HCT116 (cell line): ENCODE results near the gene LRP1B. TPM values are rescaled to one million over a fixed set of nuclear protein-coding genes. Genes with fewer than 3 reads are reported as not detected.

Experiments
- ATAC-seq: fragments of 200-7000 bp; cut with Tn5 transposase; 2 replicates; pipeline ENCODE4 v1.9.1; 2020; ENCODE audit warnings: mild to moderate bottlenecking, moderate library complexity
- BruUV-seq: library from RNA; stranded (reverse); fragments of 400-500 nt; replicated peaks from 2 replicates; lab custom pipeline; 2021; lab: Mats Ljungman, UMichigan
- CTCF ChIA-PET: fragments of 300-600 bp; sonication (Branson Sonifier 250); formaldehyde crosslinking; loops from one replicate; lab custom pipeline; 2021; ENCODE audit warnings: antibody characterized with exemption; lab: Charles Lee
- POLR2A ChIA-PET: fragments of 300-600, 350-600 bp; sonication (Branson Sonifier 250); formaldehyde crosslinking; loops from one replicate; lab custom pipeline; 2021; ENCODE audit warnings: antibody characterized with exemption; lab: Charles Lee
- RAD21 ChIA-PET, 2 experiments: fragments of 300-600 bp; sonication (Branson Sonifier 250); formaldehyde crosslinking; loops; one replicate each; lab custom pipeline; 2023; ENCODE audit warnings: low total read pairs in 2 of 2; ENCODE audit not compliant: uncharacterized antibody in 2 of 2, unreplicated experiment in 2 of 2, low non-redundant PET in 1 of 2; lab: Charles Lee
- DNase-seq: peaks from one replicate; pipeline ENCODE4 v3.0.0-alpha.2; 2010; ENCODE audit warnings: low read depth, low spot score
- H2AFZ ChIP-seq: fragments of 200-600 bp; shearing (Covaris generic), sonication (generic); 2 replicates; pipeline ENCODE4 v1.6.1; 2017; ENCODE audit warnings: low read depth, mixed run types, mixed read lengths, antibody characterized with exemption, low read length; ENCODE audit not compliant: poor library complexity, severe bottlenecking
- H3K27ac ChIP-seq: 2 replicates; pipeline ENCODE4 v1.5.1; 2012; ENCODE audit warnings: low read depth, low read length
- H3K27me3 ChIP-seq: fragments of 200-600 bp; sonication (generic); 2 replicates; pipeline ENCODE4 v1.6.1; 2016; ENCODE audit warnings: mixed run types, low read length, mixed read lengths; ENCODE audit not compliant: insufficient read depth
- H3K36me3 ChIP-seq, 2 experiments: fragments of 200-500 bp in 1 of 2; fragments of 200-600 bp in 1 of 2; sonication (Bioruptor generic) in 1 of 2; sonication (generic) in 1 of 2; 2 replicates each; pipeline versions ENCODE4 v1.5.1 to v1.6.1; 2014 to 2016; ENCODE audit warnings: low read length in 2 of 2, inconsistent platforms in 1 of 2, mixed read lengths in 1 of 2, mixed run types in 1 of 2; ENCODE audit not compliant: insufficient read depth in 2 of 2, control insufficient read depth in 1 of 2
- H3K4me1 ChIP-seq, 2 experiments: fragments of 200-600 bp in 1 of 2; sonication (generic) in 1 of 2; 2 replicates each; pipeline versions ENCODE4 v1.5.1 to v1.6.1; 2012 to 2017; ENCODE audit warnings: low read length in 2 of 2, inconsistent platforms in 1 of 2, mild to moderate bottlenecking in 1 of 2, mixed read lengths in 1 of 2, mixed run types in 1 of 2, moderate library complexity in 1 of 2; ENCODE audit not compliant: insufficient read depth in 2 of 2, control insufficient read depth in 1 of 2
- H3K4me2 ChIP-seq: fragments of 200-600 bp; sonication (generic); 2 replicates; pipeline ENCODE4 v1.6.1; 2017; ENCODE audit warnings: mixed run types, low read length, mixed read lengths
- H3K4me3 ChIP-seq, 2 experiments: fragments of 200-600 bp in 1 of 2; sonication (generic) in 1 of 2; replicated peaks in 1 of 2; 2 replicates each; pipeline ENCODE4 v1.5.1; 2011 to 2016; ENCODE audit warnings: low read length in 2 of 2, control low read depth in 1 of 2, low read depth in 1 of 2, mild to moderate bottlenecking in 1 of 2, mixed read lengths in 1 of 2, mixed run types in 1 of 2
- H3K79me2 ChIP-seq: fragments of 200-600 bp; sonication (generic); 2 replicates; pipeline ENCODE4 v1.6.1; 2017; ENCODE audit warnings: mild to moderate bottlenecking, mixed run types, low read length, moderate library complexity, mixed read lengths; ENCODE audit not compliant: insufficient read depth
- H3K9ac ChIP-seq: fragments of 200-600 bp; sonication (generic); 2 replicates; pipeline ENCODE4 v1.6.1; 2016; ENCODE audit warnings: low read length, mixed read lengths
- H3K9me2 ChIP-seq: fragments of 200-600 bp; sonication (generic), shearing (Covaris generic); 2 replicates; pipeline ENCODE4 v1.6.1; 2017; ENCODE audit warnings: mixed run types, mild to moderate bottlenecking, moderate library complexity; ENCODE audit not compliant: insufficient read depth
- H3K9me3 ChIP-seq, 2 experiments: fragments of 200-500 bp in 1 of 2; fragments of 200-600 bp in 1 of 2; sonication (Bioruptor generic) in 1 of 2; sonication (generic) in 1 of 2; 2 replicates each; pipeline ENCODE4 v1.6.1; 2014 to 2017; ENCODE audit warnings: low read length in 2 of 2, mixed read lengths in 2 of 2, inconsistent platforms in 1 of 2, low read depth in 1 of 2, mild to moderate bottlenecking in 1 of 2, mixed run types in 1 of 2, moderate library complexity in 1 of 2; ENCODE audit not compliant: control insufficient read depth in 1 of 2, insufficient read depth in 1 of 2
- H4K20me1 ChIP-seq: fragments of 200-600 bp; sonication (generic), shearing (Covaris generic); 2 replicates; pipeline ENCODE4 v1.6.1; 2017; ENCODE audit warnings: mixed run types, mild to moderate bottlenecking, moderate library complexity; ENCODE audit not compliant: insufficient read depth
- ATF3 ChIP-seq: IDR thresholded peaks from 2 replicates; pipeline ENCODE4 v1.6.1; 2012
- CBX3 ChIP-seq: IDR thresholded peaks from 2 replicates; pipeline ENCODE4 v1.6.1; 2012; ENCODE audit warnings: low read depth
- CEBPB ChIP-seq: IDR thresholded peaks from 2 replicates; pipeline ENCODE4 v1.6.1; 2012; ENCODE audit warnings: low read depth
- CTCF ChIP-seq, 3 experiments: fragments of 200-600 bp in 1 of 3; sonication (generic) in 1 of 3; IDR thresholded peaks in 2 of 3; conservative IDR thresholded peaks in 1 of 3; 2 replicates each; pipeline ENCODE4 v1.5.1; 2012 to 2017; ENCODE audit warnings: low read depth in 2 of 3, low read length in 2 of 3, antibody characterized with exemption in 1 of 3, borderline replicate concordance in 1 of 3, control low read depth in 1 of 3, mild to moderate bottlenecking in 1 of 3, mixed read lengths in 1 of 3, mixed run types in 1 of 3, moderate library complexity in 1 of 3; ENCODE audit not compliant: insufficient read depth in 1 of 3
- EGR1 ChIP-seq: IDR thresholded peaks from 2 replicates; pipeline ENCODE4 v1.6.1; 2012; ENCODE audit warnings: low read depth
- ELF1 ChIP-seq: IDR thresholded peaks from 2 replicates; pipeline ENCODE4 v1.6.1; 2012; ENCODE audit warnings: low read depth, borderline replicate concordance
- EZH2phosphoT487 ChIP-seq: fragments of 200-600 bp; IDR thresholded peaks from 2 replicates; pipeline ENCODE4 v1.6.1; 2018; ENCODE audit warnings: antibody characterized with exemption, borderline replicate concordance
- FOSL1 ChIP-seq: IDR thresholded peaks from 2 replicates; pipeline ENCODE4 v1.6.1; 2012; ENCODE audit warnings: low read depth
- POLR2AphosphoS5 ChIP-seq: IDR thresholded peaks from 2 replicates; pipeline ENCODE4 v1.6.1; 2011; ENCODE audit warnings: mild to moderate bottlenecking, low read depth, low read length, moderate library complexity
- SP1 ChIP-seq: IDR thresholded peaks from 2 replicates; pipeline ENCODE4 v1.6.1; 2012; ENCODE audit warnings: low read depth
- SRF ChIP-seq: IDR thresholded peaks from 2 replicates; pipeline ENCODE4 v1.6.1; 2012; ENCODE audit warnings: low read depth
- YY1 ChIP-seq: IDR thresholded peaks from 2 replicates; pipeline ENCODE4 v1.6.1; 2011; ENCODE audit warnings: low read length, low read depth, moderate library complexity, mild to moderate bottlenecking; ENCODE audit not compliant: insufficient replicate concordance; ENCODE audit errors: extremely low read depth
- ZBTB33 ChIP-seq: IDR thresholded peaks from 2 replicates; pipeline ENCODE4 v1.6.1; 2011; ENCODE audit warnings: mild to moderate bottlenecking, low read length, moderate library complexity; ENCODE audit not compliant: insufficient replicate concordance; ENCODE audit errors: extremely low read depth
- ZFX ChIP-seq: fragments of 450-650 bp; IDR thresholded peaks from 2 replicates; pipeline ENCODE4 v1.6.1; 2017
- intact Hi-C: fragments of 100-400 bp; cut with micrococcal nuclease; formaldehyde crosslinking; loops from 2 replicates; pipeline ENCODE4 v1.10.0; 2022
- total RNA-seq: library from RNA; stranded (reverse); gene quantifications from one replicate; pipeline ENCODE4 v1.2.1, GENCODE V29; 2021; ENCODE audit not compliant: unreplicated experiment

LRP1B gene
- total RNA-seq, 1 experiment from 2014 or later, result 0.34 TPM

- no peak for TF ChIP-seq ZBTB33
- no peak for TF ChIP-seq FOSL1
- TF ChIP-seq POLR2AphosphoS5, result no peak
These were observed 478.5 kb downstream of the LRP1B start (continued) for GRCh38 chr2:141652308-141652707.

GRCh38 chr2:141647353-141647752 is 483.5 kb downstream of the LRP1B start:
- Histone ChIP-seq H4K20me1 (no peaks in the 10 kb centered on the region), H3K4me3 (no peak overlapping the region), H2AFZ (no peak overlapping the region), H3K4me2 (no peak overlapping the region), H3K4me1 (no peaks in the 10 kb centered on the region), H3K27ac (no peak overlapping the region), H3K9me2 (no peaks in the 10 kb centered on the region), H3K27me3 (no peaks in the 10 kb centered on the region), H3K9ac (no peak overlapping the region), H3K36me3 (no peaks in the 10 kb centered on the region), H3K79me2 (no peaks in the 10 kb centered on the region), H3K9me3 (no peaks in the 10 kb centered on the region)
- RAD21 ChIA-PET, result no interaction called here
- CTCF ChIA-PET, result no interaction called here
- no peak for DNase-seq
- POLR2A ChIA-PET, result no interaction called here
- TF ChIP-seq ATF3, result no peak
- no peak for TF ChIP-seq YY1
- no peak for TF ChIP-seq FOSL1
- no peak for TF ChIP-seq EZH2phosphoT487
- no peak for TF ChIP-seq ELF1
- TF ChIP-seq EGR1, result no peak
- TF ChIP-seq SP1, result no peak
- TF ChIP-seq CTCF (IDR thresholded peaks at IDR 0.05 in 2 of 3, conservative IDR thresholded peaks at IDR 0.05 in 1 of 3; ENCODE audit: borderline replicate concordance in 1 of 3, insufficient read depth in 1 of 3, low read depth in 2 of 3, low read length in 2 of 3), result no peak
- no peak for TF ChIP-seq SRF
- no peak for TF ChIP-seq CEBPB
- no peak for TF ChIP-seq ZFX
- TF ChIP-seq POLR2AphosphoS5, result no peak
- TF ChIP-seq CBX3, result no peak
- no TSS peak for BruUV-seq
- no peak for ATAC-seq
- intact Hi-C loops, result no loop called here
